Measurements from ENCODE around the gene AXL. TPM values are rescaled to one million over a fixed set of nuclear protein-coding genes. Genes with fewer than 3 reads are reported as not detected.

AXL gene
- total and polyA plus RNA-seq, 9 of the 15 experiments (the other 6 are each of a cell fraction or from before 2014, with no cell fraction given), result 0.80 to 6.6 (median 1.6) TPM

DNA sequence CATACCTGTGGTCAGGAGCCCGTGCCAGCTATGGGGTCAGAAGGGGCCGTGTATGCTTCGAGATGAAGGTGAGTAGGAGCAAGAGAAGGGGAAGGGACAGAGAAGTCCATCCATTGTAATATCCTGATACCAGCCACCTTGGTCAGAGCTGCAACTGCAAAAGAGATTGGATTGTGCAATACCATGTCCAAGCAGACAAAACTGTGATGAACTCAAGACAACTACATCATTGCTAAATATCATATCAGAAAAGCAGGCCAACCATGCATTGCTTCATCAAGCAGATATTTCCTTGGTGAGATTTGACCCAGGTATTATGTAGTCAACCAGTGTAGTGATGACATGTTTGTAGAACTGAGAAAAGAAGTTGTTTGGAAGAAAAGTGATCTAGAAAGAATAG, 57.2 kb downstream of the AXL start:
- H3K79me2 ChIP-seq (ENCODE audit: control insufficient read depth, insufficient read depth, low read length), result no peaks in the 10 kb centered on the region
- H3K9me3 ChIP-seq (replicated peaks; ENCODE audit: control insufficient read depth, insufficient read depth, low read depth, low read length), result no peaks in the 10 kb centered on the region
- ATAC-seq, result no peak; the same call in 2 of the 3 replicates
- no peaks in the 10 kb centered on the region for H3K27me3 ChIP-seq (ENCODE audit: control insufficient read depth in 2 of 2, insufficient read depth in 2 of 2, low read length in 2 of 2)
- in situ Hi-C loops (cut with MboI), result no loop called here
- ChIA-PET CTCF (ENCODE audit: low intra/inter-chr PET ratio) (no interaction called here), POLR2A (interaction anchor here (0.7 to 3.3 kb wide), 5 partner anchors 8 to 25 kb away, joined by 3 to 11 read pairs (median 6); partner anchors contain the start of gene HNRNPUL1)
- TF ChIP-seq CEBPG (CRISPR knock-in tag; IDR thresholded peaks at IDR 0.05), result peak; percentile 63
- peak; percentile 85 to 92 for TF ChIP-seq CEBPG (tag; conservative IDR thresholded peaks at IDR 0.05 in 1 of 2, IDR thresholded peaks at IDR 0.05 in 1 of 2)
- peak; percentile 93 for TF ChIP-seq CEBPB (tag; IDR thresholded peaks at IDR 0.05)
- TF ChIP-seq, protein P1, sequence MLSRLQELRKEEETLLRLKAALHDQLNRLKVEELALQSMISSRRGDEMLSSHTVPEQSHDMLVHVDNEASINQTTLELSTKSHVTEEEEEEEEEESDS (CRISPR knock-in tag; IDR thresholded peaks at IDR 0.05), result no peak
- TF ChIP-seq POLR2AphosphoS5 (IDR thresholded peaks at IDR 0.05; ENCODE audit: control insufficient read depth, insufficient read depth, low read depth, low read length), result peak; percentile 11; the same call in 1 of the 2 replicates
- no peak for TF ChIP-seq CBX8 (IDR thresholded peaks at IDR 0.05; ENCODE audit: borderline replicate concordance, extremely low read depth, low read depth, low read length, poor library complexity, severe bottlenecking)
- TF ChIP-seq PML (IDR thresholded peaks at IDR 0.05; ENCODE audit: low read length), result no peak
- no peak for FAIRE-seq
- H3K4me3 ChIP-seq, result no peak overlapping the region
- no peak for DNase-seq (ENCODE audit: extremely low read depth in 1 of 4, low spot score in 3 of 4)
- intact Hi-C loops (cut with micrococcal nuclease), result no loop called here
- H3K27ac ChIP-seq (ENCODE audit: extremely low read depth, low read depth, low read length), result no peak overlapping the region
- no peaks in the 10 kb centered on the region for H3K9me1 ChIP-seq (ENCODE audit: control insufficient read depth, insufficient read depth, low read length)
- H3K4me1 ChIP-seq (replicated peaks in 1 of 2; ENCODE audit: control insufficient read depth in 2 of 2, insufficient read depth in 2 of 2, low read length in 2 of 2), result no peaks in the 10 kb centered on the region
- no TSS peak for BruUV-seq (replicated peaks)
- H3K4me2 ChIP-seq (ENCODE audit: insufficient read depth, low read length), result no peak overlapping the region
- 94% methylated on average over 3 of the region's 3 CpGs for WGBS (ENCODE audit: insufficient coverage, low coverage, missing lambda C conversion rate)
- peaks cover 98% of the 10 kb centered on the region for H3K36me3 ChIP-seq (ENCODE audit: control insufficient read depth, insufficient read depth, low read length)
- H2AFZ ChIP-seq (ENCODE audit: low read depth, low read length), result no peak overlapping the region
- no peaks in the 10 kb centered on the region for H4K20me1 ChIP-seq (replicated peaks; ENCODE audit: control insufficient read depth, insufficient read depth, low read length)
- H3K9ac ChIP-seq (ENCODE audit: insufficient read depth in 1 of 2, low read depth in 2 of 2, low read length in 2 of 2), result no peak overlapping the region
